Ovary (tissue), 9 donors: ENCODE data around the gene GPX4. TPM values are rescaled to one million over a fixed set of nuclear protein-coding genes. Genes with fewer than 3 reads are reported as not detected.

Source experiments
- DNase-seq, 5 donors: peaks; one replicate each; pipeline ENCODE4 v3.0.0-alpha.2; 2019 to 2020
- H3K27ac ChIP-seq, 2 donors: fragments of 200-600 bp; one replicate each; pipeline versions ENCODE4 v1.5.1 to v1.8.0; 2019 to 2022
- H3K27me3 ChIP-seq: fragments of 200-600 bp; one replicate; pipeline ENCODE4 v1.8.0; 2022
- H3K36me3 ChIP-seq: fragments of 200-600 bp; sonication (generic); one replicate; pipeline ENCODE4 v1.5.1; 2019
- H3K4me1 ChIP-seq: one replicate; pipeline ENCODE4 v1.8.1; 2013; ENCODE audit warnings: mild to moderate bottlenecking, moderate library complexity; ENCODE audit not compliant: insufficient read depth
- H3K4me3 ChIP-seq: fragments of 200-600 bp; sonication (generic); one replicate; pipeline ENCODE4 v1.5.1; 2017
- H3K9me3 ChIP-seq, 2 donors: fragments of 200-600 bp in 1 of 2; sonication (generic) in 1 of 2; one replicate each; pipeline versions ENCODE4 v1.5.1 to v1.8.1; 2013 to 2019; ENCODE audit warnings: mild to moderate bottlenecking in 1 of 2, moderate library complexity in 1 of 2
- EP300 ChIP-seq: sonication (generic); formaldehyde crosslinking; IDR thresholded peaks from one replicate; pipeline ENCODE4 v1.6.1; 2017; ENCODE audit warnings: antibody characterized with exemption
- POLR2A ChIP-seq: fragments of 450-650 bp; IDR thresholded peaks from one replicate; pipeline ENCODE4 v1.6.1; 2017; ENCODE audit warnings: antibody characterized with exemption, mild to moderate bottlenecking, moderate library complexity
- WGBS, 3 donors: extraction: QIAGEN DNeasy Blood & Tissue Kit in 1 of 3; methylation state at CpG; one replicate each; pipeline versions ENCODE4 v1.1.5 to v1.1.7; 2013 to 2017; 5-methylcytosine and 5-hydroxymethylcytosine counted together
- intact Hi-C, 4 donors: fragments of 100-400 bp; cut with DNase I; formaldehyde crosslinking; loops; one replicate each; pipeline versions ENCODE4 v1.11.0 to v1.15.1; 2022 to 2023
- polyA plus RNA-seq, 2 donors: library from polyadenylated mRNA; stranded (reverse); fragments of 200-250 nt in 1 of 2; fragments of 350-450 nt in 1 of 2; fragmentation: Illumina TruSeq in 1 of 2; extraction: RNeasy Lipid Tissue Mini Kit (QIAGEN cat#74804) in 1 of 2; gene quantifications; one replicate each; pipeline ENCODE4 v1.2.3, GENCODE V29; 2013 to 2014
- total RNA-seq, 7 donors: library from RNA; depleted of rRNA in 2 of 7; stranded (reverse); fragments of >200 nt in 2 of 7; fragmentation: NEBNext Ultra II Directional in 3 of 7; extraction: Animal tissue kit (Norgen Biotek cat#: 25700) in 3 of 7; gene quantifications; one replicate each; pipeline versions ENCODE4 v1.1.0 to v1.2.4, GENCODE V29; 2016 to 2023
- TF ChIP-seq, protein P1 (sequence below), 3 donors: fragments of 450-650 bp in 2 of 3; fragments of 200-600 bp in 1 of 3; IDR thresholded peaks; one replicate each; pipeline versions ENCODE4 v1.5.1 to v1.8.0; 2016 to 2022; ENCODE audit warnings: antibody characterized with exemption in 3 of 3, mild to moderate bottlenecking in 1 of 3
- donor health status: DM: no; HTN: no; CAD: no; lungs with moderate emphysema.
- donor health status: DM: no; HTN: no; CAD: no.
- donor health status: Bipolar disorder and iron deficiency.
- donor health status: DM: yes; HTN: yes; CAD: no.
- donor health status: DM: no; HTN: no; CAD: no.
- donor health status: DM: yes; HTN: yes; CAD: no.

GPX4 gene
- total and polyA plus RNA-seq, 9 donors: 189 to 450 (median 247) TPM

DNA sequence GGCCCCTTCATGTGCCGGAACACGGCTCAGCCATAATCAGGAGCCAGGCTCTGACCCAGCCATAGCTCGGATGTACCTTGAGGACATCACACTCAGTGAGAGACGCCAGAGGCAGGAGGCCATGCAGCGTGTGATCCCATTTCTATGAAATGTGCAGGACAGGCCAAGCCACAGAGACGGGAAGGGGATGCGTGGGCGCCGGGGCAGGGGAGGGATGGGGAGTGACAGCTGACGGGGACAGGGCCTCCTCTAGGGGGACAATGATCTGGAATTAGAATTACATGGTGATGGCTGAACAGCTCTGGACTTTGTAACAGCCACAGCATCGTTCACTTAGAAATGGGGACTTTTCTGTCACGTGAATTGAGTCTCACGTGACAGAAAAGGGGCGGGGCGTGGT lies 35.3 kb downstream of the GPX4 start:
- Histone ChIP-seq H3K4me3 (no peak overlapping the region), H3K9me3 (no peaks in the 10 kb centered on the region), H3K27me3 (no peaks in the 10 kb centered on the region), H3K4me1 (no peaks in the 10 kb centered on the region), H3K36me3 (no peaks in the 10 kb centered on the region), H3K27ac (no peak overlapping the region)
- TF ChIP-seq, protein P1, sequence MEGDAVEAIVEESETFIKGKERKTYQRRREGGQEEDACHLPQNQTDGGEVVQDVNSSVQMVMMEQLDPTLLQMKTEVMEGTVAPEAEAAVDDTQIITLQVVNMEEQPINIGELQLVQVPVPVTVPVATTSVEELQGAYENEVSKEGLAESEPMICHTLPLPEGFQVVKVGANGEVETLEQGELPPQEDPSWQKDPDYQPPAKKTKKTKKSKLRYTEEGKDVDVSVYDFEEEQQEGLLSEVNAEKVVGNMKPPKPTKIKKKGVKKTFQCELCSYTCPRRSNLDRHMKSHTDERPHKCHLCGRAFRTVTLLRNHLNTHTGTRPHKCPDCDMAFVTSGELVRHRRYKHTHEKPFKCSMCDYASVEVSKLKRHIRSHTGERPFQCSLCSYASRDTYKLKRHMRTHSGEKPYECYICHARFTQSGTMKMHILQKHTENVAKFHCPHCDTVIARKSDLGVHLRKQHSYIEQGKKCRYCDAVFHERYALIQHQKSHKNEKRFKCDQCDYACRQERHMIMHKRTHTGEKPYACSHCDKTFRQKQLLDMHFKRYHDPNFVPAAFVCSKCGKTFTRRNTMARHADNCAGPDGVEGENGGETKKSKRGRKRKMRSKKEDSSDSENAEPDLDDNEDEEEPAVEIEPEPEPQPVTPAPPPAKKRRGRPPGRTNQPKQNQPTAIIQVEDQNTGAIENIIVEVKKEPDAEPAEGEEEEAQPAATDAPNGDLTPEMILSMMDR (IDR thresholded peaks at IDR 0.05): no peak
- TF ChIP-seq POLR2A (no peak), EP300 (no peak)
- DNase-seq: no peak
- 86 to 91% (median 89%) methylated on average over 15 of the region's 15 CpGs for WGBS, 3 donors
- intact Hi-C loops: no loop called here

DNA sequence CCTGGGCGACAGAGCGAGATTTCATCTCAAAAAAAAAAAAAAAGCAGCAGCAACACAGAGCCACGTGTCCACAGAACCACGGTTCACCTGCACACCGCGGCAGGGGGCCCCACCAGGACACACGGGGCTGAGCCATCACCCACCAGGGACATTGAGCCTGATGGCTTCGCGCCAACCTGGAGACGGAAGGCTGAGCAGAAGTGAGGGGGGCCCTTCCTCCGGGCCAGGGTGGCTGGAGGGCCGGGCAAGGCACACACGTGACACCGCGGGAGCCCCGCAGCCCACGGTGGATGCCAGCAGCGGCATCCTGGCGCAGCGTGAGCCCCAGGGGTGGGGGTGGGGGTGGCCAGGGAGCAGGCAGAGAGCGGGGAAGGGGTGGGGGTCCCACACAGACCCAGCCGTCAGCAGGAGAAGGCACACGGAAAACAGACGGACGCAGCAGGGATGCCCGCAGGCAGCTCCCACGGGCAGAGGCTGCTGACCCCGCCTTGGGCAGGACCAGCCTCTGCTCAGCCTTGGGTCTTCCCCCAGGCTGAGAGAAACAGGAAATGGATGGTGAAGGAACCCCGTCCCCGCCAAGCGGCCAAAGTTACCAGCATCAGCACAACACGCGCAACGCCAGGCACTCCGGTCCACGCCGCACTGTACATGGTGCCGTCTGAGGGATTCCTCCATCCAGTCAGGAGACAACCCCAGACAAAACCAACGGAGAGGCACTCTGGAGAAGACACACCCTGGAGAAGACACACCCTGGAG lies 36.7 kb downstream of the GPX4 start:
- intact Hi-C loops: no loop called here
- H3K36me3 ChIP-seq: no peaks in the 10 kb centered on the region
- no peak overlapping the region for H3K4me3 ChIP-seq
- H3K27ac ChIP-seq: no peak overlapping the region
- H3K9me3 ChIP-seq: no peaks in the 10 kb centered on the region
- DNase-seq: no peak
- no peak for TF ChIP-seq EP300
- TF ChIP-seq, protein P1 (IDR thresholded peaks at IDR 0.05): no peak
- no peak for TF ChIP-seq POLR2A
- no peaks in the 10 kb centered on the region for H3K4me1 ChIP-seq
- 93 to 95% (median 93%) methylated on average over 37 to 39 of the region's 39 CpGs for WGBS, 3 donors
- no peaks in the 10 kb centered on the region for H3K27me3 ChIP-seq

DNA sequence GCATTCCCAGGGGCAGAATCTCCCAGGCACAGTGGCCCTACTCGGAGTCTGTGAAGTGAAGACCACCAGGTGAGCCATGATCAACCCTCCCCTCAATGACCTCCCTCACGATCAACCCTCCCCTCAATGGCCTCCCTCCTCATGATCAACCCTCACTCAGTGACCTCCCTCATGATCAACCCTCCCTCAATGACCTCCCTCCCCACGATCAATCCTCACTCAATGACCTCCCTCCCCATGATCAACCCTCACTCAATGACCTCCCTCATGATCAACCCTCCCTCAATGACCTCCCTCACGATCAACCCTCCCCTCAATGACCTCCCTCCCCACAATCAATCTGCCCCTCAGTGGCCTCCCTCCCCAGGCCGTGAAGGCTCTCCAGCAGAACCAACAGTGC lies 38.1 kb downstream of the GPX4 start:
- Histone ChIP-seq H3K36me3 (no peaks in the 10 kb centered on the region), H3K4me1 (no peaks in the 10 kb centered on the region), H3K9me3 (no peaks in the 10 kb centered on the region), H3K27ac (no peak overlapping the region), H3K27me3 (no peaks in the 10 kb centered on the region), H3K4me3 (no peak overlapping the region)
- no peak for TF ChIP-seq POLR2A
- TF ChIP-seq, protein P1 (IDR thresholded peaks at IDR 0.05): no peak
- TF ChIP-seq EP300: no peak
- WGBS, 3 donors: 79 to 90% (median 83%) methylated on average over 5 of the region's 5 CpGs
- intact Hi-C loops: no loop called here
- no peak for DNase-seq

DNA sequence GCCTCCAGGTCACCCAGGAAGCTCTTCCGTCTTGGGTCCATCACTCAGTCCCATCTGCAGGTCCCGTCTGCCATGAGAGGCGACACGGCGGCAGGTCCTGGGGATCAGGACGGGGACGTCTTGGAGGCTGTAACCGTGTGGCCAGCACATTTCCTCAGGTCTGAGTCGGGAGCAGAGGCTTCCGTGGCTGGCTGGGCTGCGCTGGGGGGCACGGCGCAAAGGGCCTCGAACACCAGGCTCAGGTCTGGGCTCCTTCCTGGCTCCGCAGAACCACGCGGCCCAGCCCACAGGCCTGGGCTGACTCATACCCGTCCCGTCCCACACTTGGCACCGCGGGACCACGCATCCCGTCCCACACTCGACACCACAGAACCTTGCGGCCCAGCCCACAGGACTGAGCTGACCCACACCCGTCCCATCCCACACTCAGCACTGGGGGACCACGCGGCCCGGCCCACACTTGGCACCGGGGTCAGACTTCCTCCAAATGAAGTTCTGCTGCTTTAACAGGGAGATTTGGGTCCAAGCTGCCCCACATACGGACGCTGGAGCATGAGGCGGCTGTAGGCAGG lies 40.1 kb downstream of the GPX4 start:
- Histone ChIP-seq H3K4me1 (no peaks in the 10 kb centered on the region), H3K9me3 (no peaks in the 10 kb centered on the region), H3K27ac (no peak overlapping the region), H3K4me3 (no peak overlapping the region), H3K27me3 (no peaks in the 10 kb centered on the region), H3K36me3 (no peaks in the 10 kb centered on the region)
- 94 to 95% (median 94%) methylated on average over 33 of the region's 33 CpGs for WGBS, 3 donors
- intact Hi-C loops: no loop called here
- no peak for DNase-seq
- TF ChIP-seq POLR2A (no peak), EP300 (no peak)
- TF ChIP-seq, protein P1 (IDR thresholded peaks at IDR 0.05): no peak
